ENCODE data around the gene PRKCZ.

The PRKCZ gene

GRCh38 chr1:2055911-2056575, 5.8 kb downstream of the PRKCZ start:
- Histone ChIP-seq H3K9ac (no peak overlapping the region), H4K20me1 (peaks cover 0 to 37% (median 12%) of the 10 kb centered on the region in 11 experiments; a peak in 12 of 22 replicates), H3K4me2 (peak overlapping the region in 2 of 11 experiments; percentile 10 to 11; a peak in 1 of 22 replicates), H3K4me1 (peaks cover 26 to 84% (median 56%) of the 10 kb centered on the region in 10 experiments), H3K27ac (no peak overlapping the region), H3K36me3 (no peaks in the 10 kb centered on the region), H3K27me3 (peaks cover 17 to 58% (median 20%) of the 10 kb centered on the region in 11 experiments), H3K9me3 (replicated peaks in 1 of 11) (no peaks in the 10 kb centered on the region), H3K4me3 (no peak overlapping the region)
- TF ChIP-seq Cebpa-rat (IDR thresholded peaks at IDR 0.05): no peak

DNA sequence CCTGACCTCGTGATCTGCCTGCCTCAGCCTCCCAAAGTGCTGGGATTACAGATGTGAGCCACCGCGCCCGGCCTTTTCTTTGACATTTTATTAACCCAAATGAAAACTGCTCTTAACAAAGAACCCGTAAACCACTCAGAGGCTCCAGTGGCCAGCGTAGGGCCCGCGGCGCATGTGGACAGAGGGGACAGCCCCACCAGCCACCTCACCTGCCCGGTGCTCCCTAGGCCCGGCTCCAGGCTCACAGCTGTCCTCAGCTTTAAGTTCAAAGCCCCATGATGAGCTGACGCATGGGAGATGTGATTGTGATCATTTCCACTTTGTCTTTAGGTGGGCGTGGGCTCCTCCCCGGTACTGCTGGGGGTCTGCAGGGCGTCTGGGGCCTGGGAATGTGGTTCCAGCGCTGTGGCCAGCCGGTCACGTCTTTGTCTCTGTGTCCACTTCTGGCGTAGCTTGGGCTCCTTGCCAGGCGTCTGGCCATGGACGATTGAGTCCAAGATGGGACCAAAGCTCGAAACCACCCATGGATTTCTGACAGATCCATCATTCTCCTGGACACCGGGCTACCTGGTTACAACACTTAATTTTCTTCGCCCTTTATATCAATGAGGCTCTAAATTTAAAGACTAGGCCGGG, 6.9 kb downstream of the PRKCZ start:
- H3K9ac ChIP-seq: no peak overlapping the region
- no peak overlapping the region for H3K4me2 ChIP-seq
- no peaks in the 10 kb centered on the region for H3K36me3 ChIP-seq
- H3K9me3 ChIP-seq (replicated peaks in 1 of 11): peaks cover 0 to 10% (median 6%) of the 10 kb centered on the region in 11 experiments; a peak in 17 of 22 replicates
- no peak overlapping the region for H3K27ac ChIP-seq
- TF ChIP-seq Cebpa-rat (IDR thresholded peaks at IDR 0.05): no peak
- no peak overlapping the region for H3K4me3 ChIP-seq
- H4K20me1 ChIP-seq: peaks cover 0 to 26% (median 1%) of the 10 kb centered on the region in 11 experiments; a peak in 8 of 22 replicates
- H3K27me3 ChIP-seq: peaks cover 7 to 52% (median 10%) of the 10 kb centered on the region in 11 experiments
- H3K4me1 ChIP-seq: peaks cover 15 to 84% (median 57%) of the 10 kb centered on the region in 10 experiments

DNA sequence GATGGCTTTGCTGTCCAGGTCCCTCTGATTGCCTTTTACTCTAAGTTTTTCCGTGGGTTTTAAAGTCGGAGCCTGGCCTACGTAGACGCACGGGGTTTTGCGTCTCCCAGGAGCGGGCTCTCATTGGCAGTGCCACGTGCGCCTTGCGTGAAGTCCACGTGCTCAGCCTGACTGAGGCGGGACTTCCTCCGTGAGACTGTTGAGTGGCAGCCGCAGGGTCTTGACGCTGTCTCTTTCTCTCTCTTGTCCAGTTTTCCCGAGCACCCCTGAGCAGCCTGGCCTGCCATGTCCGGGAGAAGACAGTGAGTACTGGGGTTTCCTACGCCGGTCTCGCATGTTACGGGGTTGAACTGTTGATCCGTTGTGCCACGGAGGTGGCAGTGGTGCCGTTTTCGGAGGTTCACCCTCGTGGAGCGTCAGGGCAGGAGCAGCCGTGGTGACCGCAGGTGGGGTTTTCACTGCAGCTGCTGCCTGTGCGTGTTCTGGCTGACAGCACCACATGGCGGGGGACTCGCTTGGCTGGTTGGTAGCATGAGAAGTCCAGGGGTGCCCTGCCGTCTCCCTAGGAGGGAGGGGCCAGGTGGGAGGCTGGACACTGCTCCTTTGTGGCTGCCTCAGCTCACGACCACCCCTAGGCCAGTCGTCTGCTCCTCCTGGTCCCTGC, 9.2 kb downstream of the PRKCZ start:
- H3K36me3 ChIP-seq: peaks cover 0 to 2% (median 0%) of the 10 kb centered on the region in 11 experiments; a peak in 2 of 22 replicates
- peak overlapping the region in 5 of 10 experiments; percentile 1 to 26 (median 14); a peak in 2 of 20 replicates for H3K4me3 ChIP-seq
- H3K4me2 ChIP-seq: peak overlapping the region; percentile 65 to 93 (median 85)
- H3K9me3 ChIP-seq (replicated peaks in 1 of 11): peaks cover 4 to 30% (median 23%) of the 10 kb centered on the region in 11 experiments
- peaks cover 0 to 3% (median 0%) of the 10 kb centered on the region in 11 experiments; a peak in 3 of 22 replicates for H4K20me1 ChIP-seq
- H3K27me3 ChIP-seq: peaks cover 0 to 29% (median 0%) of the 10 kb centered on the region in 11 experiments; a peak in 5 of 22 replicates
- H3K27ac ChIP-seq: peak overlapping the region in 6 of 11 experiments; percentile 15 to 70 (median 62); a peak in 8 of 22 replicates
- H3K9ac ChIP-seq: peak overlapping the region in 5 of 11 experiments; percentile 38 to 62 (median 56); a peak in 8 of 22 replicates
- TF ChIP-seq Cebpa-rat (IDR thresholded peaks at IDR 0.05): no peak
- H3K4me1 ChIP-seq: peaks cover 18 to 75% (median 49%) of the 10 kb centered on the region in 10 experiments

DNA sequence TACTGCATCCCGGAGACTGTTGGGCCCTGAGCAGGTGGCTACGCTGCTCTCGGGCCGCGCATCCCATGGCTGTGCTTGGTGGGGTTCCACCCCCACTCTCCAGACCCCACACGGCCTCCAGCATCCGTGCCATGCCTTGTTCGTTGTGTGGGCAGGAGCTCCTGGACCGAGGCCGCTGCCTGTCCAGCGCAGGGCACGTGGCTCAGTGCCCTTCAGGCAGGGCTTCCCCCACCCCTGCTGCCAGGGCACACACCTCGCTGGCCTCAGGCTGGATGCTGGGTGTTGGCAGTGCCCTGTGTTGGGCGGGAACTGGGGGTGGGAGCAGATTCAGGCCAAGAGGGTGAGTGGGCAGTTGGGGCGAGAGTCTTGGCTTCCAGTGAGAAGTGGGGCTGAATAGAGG, 9.9 kb downstream of the PRKCZ start:
- peak overlapping the region; percentile 65 to 93 (median 85) for H3K4me2 ChIP-seq
- H3K27me3 ChIP-seq: peaks cover 0 to 26% (median 0%) of the 10 kb centered on the region in 11 experiments; a peak in 5 of 22 replicates
- no peaks in the 10 kb centered on the region; a peak in 2 of 22 replicates for H4K20me1 ChIP-seq
- peaks cover 0 to 6% (median 0%) of the 10 kb centered on the region in 11 experiments; a peak in 2 of 22 replicates for H3K36me3 ChIP-seq
- H3K27ac ChIP-seq: peak overlapping the region in 6 of 11 experiments; percentile 15 to 70 (median 62); a peak in 8 of 22 replicates
- H3K9me3 ChIP-seq (replicated peaks in 1 of 11): peaks cover 11 to 36% (median 29%) of the 10 kb centered on the region in 11 experiments
- H3K9ac ChIP-seq: peak overlapping the region in 4 of 11 experiments; percentile 46 to 62 (median 56); a peak in 6 of 22 replicates
- H3K4me3 ChIP-seq: peak overlapping the region in 6 of 10 experiments; percentile 1 to 26 (median 18); a peak in 3 of 20 replicates
- TF ChIP-seq Cebpa-rat (IDR thresholded peaks at IDR 0.05): no peak
- H3K4me1 ChIP-seq: peaks cover 18 to 70% (median 45%) of the 10 kb centered on the region in 10 experiments

DNA sequence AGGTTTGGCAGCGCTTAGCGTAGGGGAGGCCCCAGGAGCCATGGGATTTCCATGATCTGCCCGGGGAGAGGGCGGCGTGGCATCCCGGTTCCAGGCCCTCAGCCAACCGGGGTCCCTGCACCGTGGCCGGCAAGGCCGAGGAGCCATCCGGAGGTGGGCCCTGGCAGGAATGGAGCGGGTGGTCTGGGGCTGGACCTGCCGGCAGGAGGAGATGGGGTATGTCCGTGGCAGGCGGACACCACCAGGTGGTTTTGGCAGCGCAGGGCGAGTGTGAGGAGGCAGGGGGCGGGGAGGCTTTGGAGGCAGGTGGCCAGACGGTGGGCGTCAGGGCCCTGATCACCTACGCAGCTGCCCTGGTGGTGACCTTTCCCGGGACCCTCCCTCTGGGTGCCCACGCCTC, 10.3 kb downstream of the PRKCZ start:
- Histone ChIP-seq H3K4me1 (peaks cover 18 to 67% (median 45%) of the 10 kb centered on the region in 10 experiments), H3K9ac (peak overlapping the region in 3 of 11 experiments; percentile 11 to 62 (median 46); a peak in 3 of 22 replicates), H4K20me1 (no peaks in the 10 kb centered on the region; a peak in 2 of 22 replicates), H3K4me2 (peak overlapping the region in 10 of 11 experiments; percentile 65 to 93 (median 85); a peak in 18 of 22 replicates), H3K4me3 (no peak overlapping the region), H3K27me3 (peaks cover 0 to 26% (median 0%) of the 10 kb centered on the region in 11 experiments; a peak in 5 of 22 replicates), H3K36me3 (peaks cover 0 to 6% (median 0%) of the 10 kb centered on the region in 11 experiments; a peak in 2 of 22 replicates), H3K27ac (peak overlapping the region in 3 of 11 experiments; percentile 60 to 70 (median 65); a peak in 5 of 22 replicates), H3K9me3 (replicated peaks in 1 of 11) (peaks cover 16 to 41% (median 34%) of the 10 kb centered on the region in 11 experiments)
- no peak for TF ChIP-seq Cebpa-rat (IDR thresholded peaks at IDR 0.05)

GRCh38 chr1:2061065-2061778, 11.0 kb downstream of the PRKCZ start:
- peaks cover 22 to 48% (median 41%) of the 10 kb centered on the region in 11 experiments for H3K9me3 ChIP-seq (replicated peaks in 1 of 11)
- peak overlapping the region in 3 of 11 experiments; percentile 21 to 65 (median 26); a peak in 4 of 22 replicates for H3K27ac ChIP-seq
- H4K20me1 ChIP-seq: no peaks in the 10 kb centered on the region; a peak in 2 of 22 replicates
- peaks cover 18 to 64% (median 43%) of the 10 kb centered on the region in 10 experiments for H3K4me1 ChIP-seq
- no peak overlapping the region for H3K4me3 ChIP-seq
- peak overlapping the region in 9 of 11 experiments; percentile 65 to 93 (median 85); a peak in 16 of 22 replicates for H3K4me2 ChIP-seq
- peaks cover 0 to 6% (median 0%) of the 10 kb centered on the region in 11 experiments; a peak in 2 of 22 replicates for H3K36me3 ChIP-seq
- H3K9ac ChIP-seq: peak overlapping the region in 1 of 11 experiments; percentile 11; a peak in 1 of 22 replicates
- peaks cover 0 to 26% (median 0%) of the 10 kb centered on the region in 11 experiments; a peak in 5 of 22 replicates for H3K27me3 ChIP-seq
- TF ChIP-seq Cebpa-rat (IDR thresholded peaks at IDR 0.05): no peak

GRCh38 chr1:2065699-2066098, 15.5 kb downstream of the PRKCZ start:
- no peak overlapping the region for H3K9ac ChIP-seq
- H3K9me3 ChIP-seq (replicated peaks in 1 of 11): peaks cover 24 to 64% (median 55%) of the 10 kb centered on the region in 11 experiments
- H3K4me3 ChIP-seq: no peak overlapping the region; a peak in 1 of 20 replicates
- peaks cover 16 to 52% (median 42%) of the 10 kb centered on the region in 10 experiments for H3K4me1 ChIP-seq
- H3K27ac ChIP-seq: no peak overlapping the region
- no peak overlapping the region for H3K4me2 ChIP-seq
- peaks cover 0 to 4% (median 0%) of the 10 kb centered on the region in 11 experiments; a peak in 1 of 22 replicates for H4K20me1 ChIP-seq
- peaks cover 0 to 8% (median 0%) of the 10 kb centered on the region in 11 experiments; a peak in 2 of 22 replicates for H3K27me3 ChIP-seq
- peaks cover 0 to 6% (median 0%) of the 10 kb centered on the region in 11 experiments; a peak in 2 of 22 replicates for H3K36me3 ChIP-seq
- no peak for TF ChIP-seq Cebpa-rat (IDR thresholded peaks at IDR 0.05)
